ENCODE data around the gene THEMIS2.

The THEMIS2 gene

GRCh38 chr1:27922272-27922671 is 49.9 kb downstream of the THEMIS2 start:
- DNase-seq (ENCODE audit: low read depth), result no peak
- H3K4me3 ChIP-seq (ENCODE audit: control insufficient read depth, low read depth, low read length), result no peak overlapping the region
- no peak for TF ChIP-seq CTCF (conservative IDR thresholded peaks at IDR 0.05; ENCODE audit: control insufficient read depth, insufficient read depth, low read depth, low read length)

- TF ChIP-seq CTCF (conservative IDR thresholded peaks at IDR 0.05; ENCODE audit: control insufficient read depth, insufficient read depth, low read depth, low read length), result no peak
- no peak for DNase-seq (ENCODE audit: low read depth)
- H3K4me3 ChIP-seq (ENCODE audit: control insufficient read depth, low read depth, low read length), result no peak overlapping the region
Measured at GRCh38 chr1:27928216-27928954, 56.0 kb downstream of the THEMIS2 start.

GRCh38 chr1:27931184-27931583 is 58.8 kb downstream of the THEMIS2 start:
- no peak overlapping the region for H3K4me3 ChIP-seq (ENCODE audit: control insufficient read depth, low read depth, low read length)
- no peak for TF ChIP-seq CTCF (conservative IDR thresholded peaks at IDR 0.05; ENCODE audit: control insufficient read depth, insufficient read depth, low read depth, low read length)
- no peak for DNase-seq (ENCODE audit: low read depth)

GRCh38 chr1:27931759-27932158 is 59.4 kb downstream of the THEMIS2 start:
- TF ChIP-seq CTCF (conservative IDR thresholded peaks at IDR 0.05; ENCODE audit: control insufficient read depth, insufficient read depth, low read depth, low read length), result no peak
- no peak for DNase-seq (ENCODE audit: low read depth)
- no peak overlapping the region for H3K4me3 ChIP-seq (ENCODE audit: control insufficient read depth, low read depth, low read length)

GRCh38 chr1:27934818-27935549 is 62.6 kb downstream of the THEMIS2 start, which contains the start of gene SMPDL3B:
Gene SMPDL3B, plus strand, starts transcription at chr1:27935000. Its CDS starts 184 bp downstream, at chr1:27935184.
- H3K4me3 ChIP-seq (ENCODE audit: control insufficient read depth, low read depth, low read length), result no peak within 1 kb of the TSS
- DNase-seq (ENCODE audit: low read depth), result no peak
- TF ChIP-seq CTCF (conservative IDR thresholded peaks at IDR 0.05; ENCODE audit: control insufficient read depth, insufficient read depth, low read depth, low read length), result no peak

- TF ChIP-seq CTCF (conservative IDR thresholded peaks at IDR 0.05; ENCODE audit: control insufficient read depth, insufficient read depth, low read depth, low read length), result no peak
Measured at GRCh38 chr1:27935721-27936120, 63.4 kb downstream of the THEMIS2 start.

More at GRCh38 chr1:27935721-27936120, 63.4 kb downstream of the THEMIS2 start:
- DNase-seq (ENCODE audit: low read depth), result no peak
- no peak overlapping the region for H3K4me3 ChIP-seq (ENCODE audit: control insufficient read depth, low read depth, low read length)
